Testis (tissue), 2 donors: Measurements from ENCODE around the gene SH3PXD2B.

ENCODE experiments used
- POLR2A ChIP-seq: fragments of 450-650 bp; IDR thresholded peaks from one replicate; pipeline ENCODE4 v1.6.1; 2017; ENCODE audit warnings: antibody characterized with exemption, mild to moderate bottlenecking, moderate library complexity
- TF ChIP-seq, protein P1 (sequence below), 3 experiments: fragments of 450-650 bp in 2 of 3; fragments of 200-600 bp in 1 of 3; sonication (generic) in 1 of 3; IDR thresholded peaks; one replicate each; pipeline ENCODE4 v1.5.1; 2016 to 2019; ENCODE audit warnings: antibody characterized with exemption in 3 of 3, mild to moderate bottlenecking in 2 of 3, moderate library complexity in 1 of 3

DNA sequence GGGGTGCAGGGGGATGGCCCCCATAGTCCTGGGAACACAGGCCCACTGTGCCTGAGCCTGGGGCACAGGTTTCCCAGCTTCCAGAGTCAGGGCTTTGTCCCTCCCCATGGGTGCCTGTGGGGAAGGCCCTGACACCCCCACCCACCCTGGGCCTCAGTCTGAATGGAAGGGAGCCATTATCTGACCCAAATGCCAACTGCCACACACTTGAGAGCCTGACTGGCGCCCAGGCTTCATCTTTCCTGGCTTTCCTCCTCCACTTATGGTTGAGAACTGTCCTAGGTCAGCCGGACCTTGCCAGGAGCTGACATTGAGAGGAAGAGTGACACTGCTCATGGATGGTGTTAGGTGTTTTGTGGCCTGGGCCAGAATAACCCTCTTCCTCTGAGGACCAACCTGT is 24.0 kb downstream of the SH3PXD2B start:
- no peak for TF ChIP-seq POLR2A
- TF ChIP-seq, protein P1, sequence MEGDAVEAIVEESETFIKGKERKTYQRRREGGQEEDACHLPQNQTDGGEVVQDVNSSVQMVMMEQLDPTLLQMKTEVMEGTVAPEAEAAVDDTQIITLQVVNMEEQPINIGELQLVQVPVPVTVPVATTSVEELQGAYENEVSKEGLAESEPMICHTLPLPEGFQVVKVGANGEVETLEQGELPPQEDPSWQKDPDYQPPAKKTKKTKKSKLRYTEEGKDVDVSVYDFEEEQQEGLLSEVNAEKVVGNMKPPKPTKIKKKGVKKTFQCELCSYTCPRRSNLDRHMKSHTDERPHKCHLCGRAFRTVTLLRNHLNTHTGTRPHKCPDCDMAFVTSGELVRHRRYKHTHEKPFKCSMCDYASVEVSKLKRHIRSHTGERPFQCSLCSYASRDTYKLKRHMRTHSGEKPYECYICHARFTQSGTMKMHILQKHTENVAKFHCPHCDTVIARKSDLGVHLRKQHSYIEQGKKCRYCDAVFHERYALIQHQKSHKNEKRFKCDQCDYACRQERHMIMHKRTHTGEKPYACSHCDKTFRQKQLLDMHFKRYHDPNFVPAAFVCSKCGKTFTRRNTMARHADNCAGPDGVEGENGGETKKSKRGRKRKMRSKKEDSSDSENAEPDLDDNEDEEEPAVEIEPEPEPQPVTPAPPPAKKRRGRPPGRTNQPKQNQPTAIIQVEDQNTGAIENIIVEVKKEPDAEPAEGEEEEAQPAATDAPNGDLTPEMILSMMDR (IDR thresholded peaks at IDR 0.05): no peak
